Keratinocyte (primary cell): Measurements from ENCODE around the gene CENPA. TPM values are rescaled to one million over a fixed set of nuclear protein-coding genes. Genes with fewer than 3 reads are reported as not detected.
"Not testable (repeated sequence)": the region's sequence is repeated elsewhere in the genome, so short reads cannot be mapped to it uniquely, and the experiment has no call there.

Experiments used
- DNase-seq: peaks from one replicate; pipeline ENCODE4 v3.0.0-alpha.2; 2011; ENCODE audit warnings: low read depth, missing footprints, low spot score
- FAIRE-seq: peaks from 2 replicates; lab custom pipeline; 2011; peaks lifted over from hg19 to GRCh38; lab: Jason Lieb, UNC
- H2AFZ ChIP-seq: 2 replicates; pipeline ENCODE4 v1.6.0; 2012; ENCODE audit warnings: low read length, control low read depth, inconsistent platforms; ENCODE audit not compliant: control insufficient read depth
- H3K27ac ChIP-seq: 2 replicates; pipeline ENCODE4 v1.5.1; 2011; ENCODE audit warnings: low read length; ENCODE audit not compliant: control insufficient read depth, insufficient read depth
- H3K27me3 ChIP-seq: 3 replicates; pipeline ENCODE4 v1.6.0; 2011; ENCODE audit warnings: low read length; ENCODE audit not compliant: control insufficient read depth, insufficient read depth; ENCODE audit errors: extremely low read depth
- H3K36me3 ChIP-seq, 2 experiments: 2 replicates in 1 of 2; 3 replicates in 1 of 2; pipeline ENCODE4 v1.5.1; 2011; ENCODE audit warnings: low read length in 2 of 2, mild to moderate bottlenecking in 1 of 2; ENCODE audit not compliant: control insufficient read depth in 2 of 2, insufficient read depth in 2 of 2; ENCODE audit errors: extremely low read depth in 1 of 2
- H3K4me1 ChIP-seq: 3 replicates; pipeline ENCODE4 v1.5.1; 2011; ENCODE audit warnings: low read length; ENCODE audit not compliant: control insufficient read depth, insufficient read depth; ENCODE audit errors: extremely low read depth
- H3K4me2 ChIP-seq: 3 replicates; pipeline ENCODE4 v1.6.0; 2011; ENCODE audit warnings: low read depth, low read length; ENCODE audit not compliant: control insufficient read depth, insufficient read depth; ENCODE audit errors: extremely low read depth
- H3K4me3 ChIP-seq, 3 experiments: fragments of 200-600 bp in 1 of 3; sonication (generic) in 1 of 3; 2 replicates in 2 of 3; 3 replicates in 1 of 3; pipeline ENCODE4 v1.5.1; 2011 to 2016; ENCODE audit warnings: low read length in 3 of 3, mild to moderate bottlenecking in 3 of 3, control low read depth in 2 of 3, inconsistent platforms in 1 of 3, low read depth in 1 of 3, mixed read lengths in 1 of 3, mixed run types in 1 of 3, moderate library complexity in 1 of 3; ENCODE audit not compliant: control insufficient read depth in 2 of 3, insufficient read depth in 2 of 3; ENCODE audit errors: extremely low read depth in 1 of 3
- H3K79me2 ChIP-seq: 2 replicates; pipeline ENCODE4 v1.6.0; 2012; ENCODE audit warnings: low read length; ENCODE audit not compliant: control insufficient read depth, insufficient read depth
- H3K9ac ChIP-seq: 3 replicates; pipeline ENCODE4 v1.6.0; 2011; ENCODE audit warnings: low read length; ENCODE audit not compliant: control insufficient read depth, insufficient read depth; ENCODE audit errors: extremely low read depth
- H3K9me1 ChIP-seq: 3 replicates; pipeline ENCODE4 v1.6.0; 2011; ENCODE audit warnings: low read length; ENCODE audit not compliant: control insufficient read depth, insufficient read depth; ENCODE audit errors: extremely low read depth
- H3K9me3 ChIP-seq: 2 replicates; pipeline ENCODE4 v1.5.1; 2012; ENCODE audit warnings: low read depth, low read length; ENCODE audit not compliant: control insufficient read depth
- H4K20me1 ChIP-seq: 3 replicates; pipeline ENCODE4 v1.6.0; 2011; ENCODE audit warnings: low read length; ENCODE audit not compliant: control insufficient read depth, insufficient read depth; ENCODE audit errors: extremely low read depth
- CTCF ChIP-seq, 3 experiments: IDR thresholded peaks in 1 of 3; conservative IDR thresholded peaks in 1 of 3; optimal IDR thresholded peaks in 1 of 3; 2 replicates in 2 of 3; 3 replicates in 1 of 3; pipeline versions ENCODE3 to v1.5.1; 2011; ENCODE audit warnings: low read length in 3 of 3, mild to moderate bottlenecking in 3 of 3, moderate library complexity in 2 of 3, control low read depth in 1 of 3, inconsistent platforms in 1 of 3; ENCODE audit not compliant: insufficient read depth in 2 of 3; ENCODE audit errors: extremely low read depth in 1 of 3
- EZH2 ChIP-seq: IDR thresholded peaks from one replicate; pipeline ENCODE4 v1.6.1; 2012; ENCODE audit warnings: inconsistent platforms, mild to moderate bottlenecking, low read length, moderate library complexity
- dilution Hi-C: fragments of 300-500 bp; cut with MboI; formaldehyde crosslinking; loops from one replicate; pipeline ENCODE4 v1.7.0; 2020; ENCODE audit warnings: low sequenced_read_pairs; ENCODE audit not compliant: extremely low pct_ligation_motif_present
- polyA plus RNA-seq, 5 experiments: library from polyadenylated mRNA; depleted of rRNA in 3 of 5; stranded (reverse) in 3 of 5; stranded (forward) in 1 of 5; unstranded in 1 of 5; fragments of >200 nt; gene quantifications; 1 replicate in 1 of 5; 2 replicates in 3 of 5; 3 replicates in 1 of 5; pipeline versions ENCODE4 v1.2.1 to v1.2.3, GENCODE V29; 2011 to 2012; ENCODE audit warnings: missing spikeins in 2 of 5, low read depth in 1 of 5, low replicate concordance in 1 of 5

The CENPA gene
- polyA plus RNA-seq, 1 donor (not counting 4 experiments of a cell fraction or from before 2014, with no cell fraction given), result 12.4 TPM

GRCh38 chr2:26759845-26760244 lies 26.0 kb upstream of the CENPA start:
- dilution Hi-C loops, result no loop called here
- no peaks in the 10 kb centered on the region for H3K27me3 ChIP-seq
- H3K9me1 ChIP-seq, result no peaks in the 10 kb centered on the region
- TF ChIP-seq CTCF (optimal IDR thresholded peaks at IDR 0.05 in 1 of 3, IDR thresholded peaks at IDR 0.05 in 1 of 3, conservative IDR thresholded peaks at IDR 0.05 in 1 of 3; ENCODE audit: extremely low read depth in 1 of 3, insufficient read depth in 2 of 3, low read length in 3 of 3) (no peak), EZH2 (no peak)
- DNase-seq (no peak), FAIRE-seq (no peak)
- no peak overlapping the region for H2AFZ ChIP-seq
- no peak overlapping the region for H3K4me3 ChIP-seq
- no peak overlapping the region for H3K9ac ChIP-seq
- H3K36me3 ChIP-seq, result no peaks in the 10 kb centered on the region
- H3K4me1 ChIP-seq, result peaks cover 21% of the 10 kb centered on the region
- H3K9me3 ChIP-seq, result no peaks in the 10 kb centered on the region
- H4K20me1 ChIP-seq, result no peaks in the 10 kb centered on the region
- H3K4me2 ChIP-seq, result no peak overlapping the region
- H3K27ac ChIP-seq, result no peak overlapping the region
- peaks cover 8% of the 10 kb centered on the region for H3K79me2 ChIP-seq

GRCh38 chr2:26760991-26761390 lies 24.9 kb upstream of the CENPA start:
- H3K9ac ChIP-seq, H3K4me3 ChIP-seq, H3K4me2 ChIP-seq, H2AFZ ChIP-seq, H4K20me1 ChIP-seq, FAIRE-seq, DNase-seq, H3K9me1 ChIP-seq, dilution Hi-C loops, H3K27me3 ChIP-seq, H3K36me3 ChIP-seq, H3K27ac ChIP-seq, H3K9me3 ChIP-seq: not testable (repeated sequence)
- H3K4me1 ChIP-seq, result peaks cover 31% of the 10 kb centered on the region
- H3K79me2 ChIP-seq, result peaks cover 19% of the 10 kb centered on the region

GRCh38 chr2:26763019-26763418 lies 22.8 kb upstream of the CENPA start:
- peaks cover 4% of the 10 kb centered on the region for H3K9me1 ChIP-seq
- no peak overlapping the region for H2AFZ ChIP-seq
- no peak overlapping the region for H3K9ac ChIP-seq
- no peak overlapping the region for H3K27ac ChIP-seq
- dilution Hi-C loops, result no loop called here
- peaks cover 2 to 3% of the 10 kb centered on the region in 2 experiments for H3K36me3 ChIP-seq
- H3K4me1 ChIP-seq, result peaks cover 38% of the 10 kb centered on the region
- TF ChIP-seq CTCF (optimal IDR thresholded peaks at IDR 0.05 in 1 of 3, IDR thresholded peaks at IDR 0.05 in 1 of 3, conservative IDR thresholded peaks at IDR 0.05 in 1 of 3; ENCODE audit: extremely low read depth in 1 of 3, insufficient read depth in 2 of 3, low read length in 3 of 3) (no peak), EZH2 (no peak)
- peaks cover 37% of the 10 kb centered on the region for H3K79me2 ChIP-seq
- no peaks in the 10 kb centered on the region for H3K9me3 ChIP-seq
- FAIRE-seq (no peak), DNase-seq (no peak)
- no peak overlapping the region for H3K4me2 ChIP-seq
- H3K4me3 ChIP-seq, result no peak overlapping the region
- H3K27me3 ChIP-seq, result no peaks in the 10 kb centered on the region
- H4K20me1 ChIP-seq, result no peaks in the 10 kb centered on the region
